ENCODE data around the gene ELAVL3. TPM values are rescaled to one million over a fixed set of nuclear protein-coding genes. Genes with fewer than 3 reads are reported as not detected.
"Not testable (repeated sequence)": the region's sequence is repeated elsewhere in the genome, so short reads cannot be mapped to it uniquely, and the experiment has no call there.

ELAVL3 gene
- total RNA-seq, 6 experiments from 2014 or later, result not detected

DNA sequence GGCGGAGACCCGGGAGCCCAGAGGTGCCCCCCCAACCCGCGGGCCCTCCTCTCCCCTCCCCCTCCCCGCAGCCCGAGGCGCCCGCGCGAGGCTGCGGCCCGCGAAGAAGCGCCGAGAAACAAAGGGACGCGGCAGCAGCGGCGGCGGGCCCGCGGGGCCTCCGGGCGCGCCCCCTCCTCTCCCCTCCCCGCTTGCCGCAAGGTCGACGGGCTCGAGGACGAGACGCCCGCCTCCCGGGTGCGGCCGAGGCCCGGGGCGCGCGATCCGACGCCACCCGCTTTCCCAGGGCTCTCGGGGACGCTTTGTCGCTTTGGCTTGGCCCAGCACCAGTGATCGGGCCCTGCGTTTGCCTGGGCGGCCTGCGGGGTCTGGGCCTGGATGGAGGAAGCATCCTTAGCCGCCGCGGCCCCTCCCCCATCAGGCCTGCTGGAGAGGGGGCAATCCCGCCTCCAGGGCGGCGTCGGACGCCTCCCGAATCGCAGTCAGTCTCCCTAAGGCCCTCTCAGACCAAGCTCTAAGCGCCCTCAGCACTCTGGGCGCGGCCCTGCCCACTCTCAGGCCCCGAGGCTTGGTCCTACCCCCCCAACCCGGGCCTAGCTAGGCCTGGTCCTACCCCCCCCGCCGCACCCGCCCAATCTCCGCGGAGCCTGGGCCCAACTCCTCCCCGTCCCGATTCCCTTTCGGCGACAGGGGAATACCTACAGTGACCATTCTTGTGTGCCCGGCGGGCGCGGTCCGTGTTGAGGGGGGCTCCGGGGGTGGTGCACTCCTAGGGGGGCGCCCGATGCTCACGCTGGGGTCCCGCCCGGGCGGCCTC is 740 bp downstream of the ELAVL3 start:
- Histone ChIP-seq H3K4me3 (no peak overlapping the region), H3K27me3 (peaks cover 0 to 12% of the 10 kb centered on the region in 2 donors)

DNA sequence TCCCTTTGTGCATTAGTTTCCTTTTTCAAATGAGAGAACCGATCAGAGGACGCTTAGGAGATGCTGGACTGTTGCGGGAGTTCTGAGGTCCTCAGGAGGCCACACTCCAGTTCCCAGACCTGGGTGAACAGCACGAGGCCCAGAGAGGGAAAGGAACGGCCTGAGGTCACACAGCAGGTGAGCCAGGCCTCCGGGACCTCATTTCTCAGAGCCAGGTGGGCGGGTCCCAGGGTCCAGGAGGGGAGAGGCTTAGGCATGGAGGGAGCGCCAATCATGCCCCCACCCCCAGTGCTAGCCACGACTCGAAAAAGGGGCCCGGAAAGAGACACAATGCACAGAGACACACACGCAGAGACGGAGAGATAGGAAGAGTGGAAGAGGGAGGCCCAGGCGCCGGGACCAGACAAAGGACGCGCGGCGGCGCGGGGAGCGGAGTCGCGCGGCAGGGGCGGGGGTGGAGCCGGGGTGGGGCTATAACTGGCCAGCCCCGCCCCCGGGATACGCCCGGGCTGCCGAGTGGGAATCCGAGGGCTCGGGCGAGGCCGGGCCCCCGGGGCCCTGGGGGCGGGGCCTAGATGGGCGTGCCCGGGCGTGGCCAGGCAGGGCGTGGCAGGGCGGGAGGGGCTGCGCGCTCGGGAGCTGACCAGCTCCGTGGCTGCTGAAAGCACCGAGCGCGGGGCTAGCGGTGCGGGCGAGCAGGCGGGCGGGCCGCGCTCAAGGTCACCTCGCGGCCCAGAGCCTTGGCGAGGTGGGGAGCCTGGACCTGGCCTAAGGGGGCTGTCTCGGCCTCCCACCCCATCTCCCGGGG is 1.6 kb downstream of the ELAVL3 start:
- WGBS (ENCODE audit: insufficient coverage, low coverage, low lambda C conversion rate, missing lambda C conversion rate), result 31% methylated on average over 23 of the region's 62 CpGs
- TF ChIP-seq POLR2A (IDR thresholded peaks at IDR 0.05), result no peak
- TF ChIP-seq, protein P1, sequence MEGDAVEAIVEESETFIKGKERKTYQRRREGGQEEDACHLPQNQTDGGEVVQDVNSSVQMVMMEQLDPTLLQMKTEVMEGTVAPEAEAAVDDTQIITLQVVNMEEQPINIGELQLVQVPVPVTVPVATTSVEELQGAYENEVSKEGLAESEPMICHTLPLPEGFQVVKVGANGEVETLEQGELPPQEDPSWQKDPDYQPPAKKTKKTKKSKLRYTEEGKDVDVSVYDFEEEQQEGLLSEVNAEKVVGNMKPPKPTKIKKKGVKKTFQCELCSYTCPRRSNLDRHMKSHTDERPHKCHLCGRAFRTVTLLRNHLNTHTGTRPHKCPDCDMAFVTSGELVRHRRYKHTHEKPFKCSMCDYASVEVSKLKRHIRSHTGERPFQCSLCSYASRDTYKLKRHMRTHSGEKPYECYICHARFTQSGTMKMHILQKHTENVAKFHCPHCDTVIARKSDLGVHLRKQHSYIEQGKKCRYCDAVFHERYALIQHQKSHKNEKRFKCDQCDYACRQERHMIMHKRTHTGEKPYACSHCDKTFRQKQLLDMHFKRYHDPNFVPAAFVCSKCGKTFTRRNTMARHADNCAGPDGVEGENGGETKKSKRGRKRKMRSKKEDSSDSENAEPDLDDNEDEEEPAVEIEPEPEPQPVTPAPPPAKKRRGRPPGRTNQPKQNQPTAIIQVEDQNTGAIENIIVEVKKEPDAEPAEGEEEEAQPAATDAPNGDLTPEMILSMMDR (IDR thresholded peaks at IDR 0.05), result no peak
- no peak overlapping the region for H3K4me3 ChIP-seq
- DNase-seq, result no peak
- H3K9me3 ChIP-seq, result no peaks in the 10 kb centered on the region
- H3K27ac ChIP-seq, result no peak overlapping the region
- peaks cover 0 to 13% (median 0%) of the 10 kb centered on the region in 4 donors for H3K4me1 ChIP-seq
- no peaks in the 10 kb centered on the region for H3K36me3 ChIP-seq
- peaks cover 0 to 12% of the 10 kb centered on the region in 2 donors for H3K27me3 ChIP-seq
- ATAC-seq, result no peak
- intact Hi-C loops (cut with DNase I), result no loop called here

More for the DNA sequence above, 740 bp downstream of the ELAVL3 start:
- Histone ChIP-seq H3K9me3 (no peaks in the 10 kb centered on the region), H3K4me1 (peaks cover 0 to 18% (median 1%) of the 10 kb centered on the region in 4 donors), H3K27ac (no peak overlapping the region), H3K36me3 (no peaks in the 10 kb centered on the region)
- TF ChIP-seq POLR2A (IDR thresholded peaks at IDR 0.05), result no peak
- TF ChIP-seq, protein P1 (IDR thresholded peaks at IDR 0.05), result no peak
- ATAC-seq (no peak), DNase-seq (no peak)
- intact Hi-C loops (cut with DNase I), result no loop called here
- WGBS (ENCODE audit: insufficient coverage, low coverage, low lambda C conversion rate, missing lambda C conversion rate), result 12% methylated on average over 5 of the region's 86 CpGs

DNA sequence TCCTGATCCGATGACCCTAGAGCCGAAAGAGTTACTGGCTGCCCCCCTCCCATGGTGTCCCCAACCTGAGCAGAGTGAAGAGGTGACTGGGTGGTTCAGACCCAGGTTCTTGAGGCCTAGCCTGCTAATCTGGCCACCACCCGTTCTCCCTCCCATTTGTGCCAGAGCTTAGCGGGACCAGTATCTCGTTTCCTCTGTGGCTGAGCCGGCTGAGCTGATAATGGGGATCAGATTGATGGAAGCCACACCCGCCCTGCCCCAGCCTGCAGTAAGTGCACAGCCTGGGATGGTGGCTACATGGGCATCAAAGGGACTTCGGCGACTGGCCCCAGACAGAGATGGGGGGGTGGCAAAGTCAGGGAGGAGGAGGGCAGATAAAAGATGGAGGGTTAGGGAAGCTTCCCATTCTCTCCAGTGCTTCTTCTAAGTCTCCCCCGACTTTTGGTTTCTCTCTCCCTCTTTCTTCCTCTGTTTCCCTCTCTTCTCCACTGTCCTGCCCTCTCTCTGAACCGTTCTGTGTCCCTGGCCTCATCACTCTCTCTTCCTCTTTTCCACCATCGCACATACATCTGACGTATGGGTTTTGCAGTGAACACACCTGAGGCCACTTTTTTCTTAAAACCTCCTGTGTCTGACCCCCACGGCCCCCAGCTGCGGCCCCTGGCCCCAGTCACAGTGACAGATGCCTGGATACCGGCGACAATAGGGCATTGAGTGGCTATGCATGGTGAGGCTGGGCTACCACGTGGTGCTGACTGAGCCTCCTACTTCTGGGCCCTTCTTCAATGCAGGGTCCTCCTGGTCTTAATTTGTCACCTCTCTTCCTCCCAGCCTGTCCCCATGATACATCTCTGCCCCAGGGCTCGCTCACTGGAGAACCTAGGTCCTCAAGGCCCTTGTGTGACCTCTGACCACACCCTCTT is 2.4 kb downstream of the ELAVL3 start:
- peaks cover 0 to 10% of the 10 kb centered on the region in 2 donors for H3K27me3 ChIP-seq
- ATAC-seq (no peak), DNase-seq (no peak)
- WGBS (ENCODE audit: insufficient coverage, low coverage, low lambda C conversion rate, missing lambda C conversion rate), result 43% methylated on average over 17 of the region's 19 CpGs
- no peaks in the 10 kb centered on the region for H3K36me3 ChIP-seq
- H3K4me3 ChIP-seq, result no peak overlapping the region
- TF ChIP-seq, protein P1 (IDR thresholded peaks at IDR 0.05), result no peak
- no peak for TF ChIP-seq POLR2A (IDR thresholded peaks at IDR 0.05)
- no peaks in the 10 kb centered on the region for H3K9me3 ChIP-seq
- H3K27ac ChIP-seq, result no peak overlapping the region
- H3K4me1 ChIP-seq, result peaks cover 0 to 13% (median 0%) of the 10 kb centered on the region in 4 donors
- intact Hi-C loops (cut with DNase I), result no loop called here

GRCh38 chr19:11475861-11476260 is 5.0 kb downstream of the ELAVL3 start:
- WGBS (ENCODE audit: insufficient coverage, low coverage, low lambda C conversion rate, missing lambda C conversion rate), result 74% methylated on average over 6 of the region's 8 CpGs
- ATAC-seq, result no peak
- intact Hi-C loops (cut with DNase I), result no loop called here
- Histone ChIP-seq H3K36me3 (no peaks in the 10 kb centered on the region), H3K4me3 (no peak overlapping the region), H3K27me3 (no peaks in the 10 kb centered on the region), H3K9me3 (no peaks in the 10 kb centered on the region), H3K4me1 (no peaks in the 10 kb centered on the region), H3K27ac (no peak overlapping the region)
- TF ChIP-seq, protein P1 (IDR thresholded peaks at IDR 0.05), result no peak
- no peak for TF ChIP-seq POLR2A (IDR thresholded peaks at IDR 0.05)
- DNase-seq, result no peak

DNA sequence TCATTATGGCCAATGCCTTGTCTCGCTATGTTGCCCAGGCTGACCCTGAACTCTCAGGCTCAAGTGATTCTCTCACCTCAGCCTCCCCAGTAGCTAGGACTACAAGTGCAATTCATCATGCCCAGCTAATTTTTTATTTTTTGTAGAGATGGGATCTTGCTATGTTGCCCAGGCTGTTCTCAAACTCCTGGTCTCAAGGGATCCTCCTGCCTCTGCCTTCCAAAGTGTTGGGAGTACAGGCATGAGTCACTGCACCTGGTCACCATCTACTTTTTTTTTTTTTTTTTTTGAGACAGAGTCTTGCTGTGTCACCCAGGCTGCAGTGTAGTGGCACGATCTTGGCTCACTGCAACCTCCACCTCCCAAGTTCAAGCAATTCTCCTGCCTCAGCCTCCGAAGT is 5.5 kb downstream of the ELAVL3 start:
- WGBS (ENCODE audit: insufficient coverage, low coverage, low lambda C conversion rate, missing lambda C conversion rate), result 86% methylated on average over 2 of the region's 3 CpGs
- H3K4me3 ChIP-seq; H3K4me1 ChIP-seq; DNase-seq; H3K9me3 ChIP-seq; intact Hi-C loops (cut with DNase I); ATAC-seq; H3K36me3 ChIP-seq; H3K27ac ChIP-seq; H3K27me3 ChIP-seq: not testable (repeated sequence)
